Stimulated activated CD8-positive, alpha-beta memory T cell treated with anti-CD3 and anti-CD28 coated beads, Interleukin-7, amount 100 ng/mL, for 24 hours (primary cell): ENCODE data around the gene DYRK4.

ENCODE experiments used
- DNase-seq: peaks from one replicate; pipeline ENCODE4 v3.0.0-alpha.2; 2020; ENCODE audit warnings: low read depth

The DYRK4 gene

DNA sequence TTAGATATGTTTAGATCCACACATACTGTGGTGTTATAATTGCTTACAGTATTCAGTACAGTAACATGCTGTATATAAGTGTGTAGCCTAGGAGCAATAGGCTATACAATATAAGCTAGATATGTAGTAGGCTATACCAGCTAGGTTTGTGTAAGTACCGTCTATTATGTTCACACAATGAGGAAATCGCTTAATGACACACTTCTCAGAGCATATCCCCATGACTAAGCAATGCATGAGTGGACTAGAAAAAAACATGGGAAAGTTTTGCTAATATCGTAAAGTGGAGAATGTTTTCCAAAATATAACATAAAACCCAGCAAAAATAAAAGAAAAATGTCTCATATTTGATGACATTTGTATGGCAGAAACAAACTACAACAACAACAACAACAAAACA, 59.5 kb downstream of the DYRK4 start:
- DNase-seq, result no peak

DNA sequence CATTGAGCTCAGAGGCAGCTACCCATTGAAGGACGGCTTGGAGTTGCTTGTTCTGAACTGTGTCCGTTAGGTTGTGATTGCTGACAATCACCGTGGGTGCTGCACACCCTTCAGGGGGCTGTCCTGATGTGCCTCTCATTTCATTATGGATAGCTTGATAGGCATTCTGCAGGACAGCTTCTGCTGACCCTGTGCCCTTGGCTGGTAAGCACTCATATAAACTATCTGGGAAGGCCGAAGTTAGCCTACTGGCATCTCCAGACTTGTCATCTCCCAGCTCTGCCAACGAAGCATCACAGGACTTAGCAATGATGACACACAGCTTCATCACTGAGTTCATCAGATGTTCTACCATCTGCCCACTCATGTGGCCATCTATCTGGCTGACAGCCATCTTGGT, 64.5 kb downstream of the DYRK4 start:
- no peak for DNase-seq

DNA sequence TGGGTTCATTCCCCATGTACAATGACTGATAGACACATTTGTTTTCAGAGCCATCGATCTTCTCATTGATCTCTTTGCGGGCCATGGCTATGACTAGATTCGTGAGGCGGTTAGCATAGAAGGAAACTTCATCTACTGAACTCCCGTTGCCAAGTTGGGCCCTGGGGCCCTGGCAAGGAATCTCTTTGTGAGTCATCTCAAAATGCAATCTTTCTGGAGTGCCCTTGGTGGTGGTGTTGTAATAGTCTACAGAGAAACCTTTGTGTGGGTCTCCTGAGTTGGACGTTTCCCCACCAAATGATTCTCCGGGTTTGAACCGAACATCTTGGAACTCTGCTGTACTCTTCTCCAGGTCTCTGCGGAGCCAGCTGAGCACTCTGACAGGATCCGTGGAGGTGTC, 66.4 kb downstream of the DYRK4 start:
- DNase-seq, result no peak

DNA sequence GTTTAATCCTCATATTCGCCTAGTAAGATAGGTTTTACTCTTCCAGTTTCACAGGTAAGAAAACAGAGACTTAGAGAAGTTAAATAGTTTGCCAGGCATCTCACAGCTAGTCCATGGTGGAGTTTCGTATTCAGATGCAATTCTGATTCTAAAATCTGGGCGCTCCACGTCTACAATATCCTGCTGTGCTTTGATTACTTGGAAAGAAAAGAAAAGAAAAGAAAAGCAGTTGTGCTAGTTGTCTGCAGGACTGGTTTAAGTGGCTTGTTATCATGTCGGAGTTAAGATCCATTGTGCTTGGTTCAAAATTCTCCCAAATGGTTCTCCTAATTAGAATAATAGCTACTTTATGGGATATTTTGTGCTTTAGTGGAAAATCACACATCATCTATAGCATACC, 68.3 kb downstream of the DYRK4 start:
- no peak for DNase-seq

DNA sequence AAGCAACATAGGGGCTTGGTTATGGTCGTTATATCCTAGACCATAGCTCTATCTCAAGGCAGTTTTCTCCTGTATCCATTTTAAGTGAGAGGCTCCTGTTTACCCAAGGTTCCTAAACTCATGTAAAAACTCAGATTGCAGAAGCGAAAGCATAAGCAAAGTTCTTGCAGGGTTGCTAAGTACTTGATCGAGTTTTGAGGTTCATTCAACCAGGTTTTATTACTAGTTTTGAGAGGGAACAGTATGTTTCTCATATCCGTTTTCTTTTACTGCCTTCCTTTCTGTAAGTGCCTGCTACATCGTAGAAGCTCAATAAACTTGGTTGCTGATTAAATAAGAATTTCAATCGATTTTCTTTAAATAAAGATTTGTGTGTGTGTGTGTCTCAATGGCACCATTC, 81.7 kb downstream of the DYRK4 start:
- DNase-seq, result no peak

DNA sequence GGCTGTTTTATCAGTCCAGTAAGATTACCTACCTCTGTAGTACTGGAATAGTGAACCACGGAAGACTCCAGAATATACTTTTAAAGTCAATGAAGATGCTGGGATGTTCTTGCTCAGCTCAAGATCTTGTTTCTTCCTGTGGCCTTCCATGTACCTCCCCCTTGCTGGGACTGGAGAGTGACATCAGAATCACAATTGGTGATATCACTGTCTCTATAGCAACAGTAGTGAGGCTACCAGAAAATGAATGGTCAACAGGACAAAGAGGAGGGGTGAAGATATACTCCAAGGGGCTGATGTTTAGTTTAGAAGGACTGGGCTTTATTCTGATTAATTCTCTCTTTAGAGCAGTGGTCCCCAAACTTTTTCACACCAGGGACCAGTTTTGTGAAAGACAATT, 83.0 kb downstream of the DYRK4 start:
- DNase-seq, result no peak

DNA sequence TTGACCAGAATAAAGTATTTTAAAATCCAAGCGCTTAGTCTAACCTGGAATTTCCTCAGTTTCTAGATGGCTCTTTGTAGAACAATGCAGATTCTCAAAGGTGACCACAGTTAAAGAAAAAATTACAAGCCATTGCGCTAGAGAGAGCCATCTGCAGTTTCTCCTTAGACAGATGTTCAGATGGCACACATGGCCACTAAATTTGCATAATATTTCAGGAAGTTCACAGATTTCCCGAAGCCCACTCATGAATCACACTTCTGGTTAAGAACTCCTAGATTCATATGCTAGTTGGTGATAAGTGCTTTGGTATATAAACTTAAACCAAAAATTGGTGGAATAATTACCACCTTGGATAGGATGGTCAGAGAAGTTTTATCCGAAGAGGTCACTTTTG, 86.1 kb downstream of the DYRK4 start:
- no peak for DNase-seq

DNA sequence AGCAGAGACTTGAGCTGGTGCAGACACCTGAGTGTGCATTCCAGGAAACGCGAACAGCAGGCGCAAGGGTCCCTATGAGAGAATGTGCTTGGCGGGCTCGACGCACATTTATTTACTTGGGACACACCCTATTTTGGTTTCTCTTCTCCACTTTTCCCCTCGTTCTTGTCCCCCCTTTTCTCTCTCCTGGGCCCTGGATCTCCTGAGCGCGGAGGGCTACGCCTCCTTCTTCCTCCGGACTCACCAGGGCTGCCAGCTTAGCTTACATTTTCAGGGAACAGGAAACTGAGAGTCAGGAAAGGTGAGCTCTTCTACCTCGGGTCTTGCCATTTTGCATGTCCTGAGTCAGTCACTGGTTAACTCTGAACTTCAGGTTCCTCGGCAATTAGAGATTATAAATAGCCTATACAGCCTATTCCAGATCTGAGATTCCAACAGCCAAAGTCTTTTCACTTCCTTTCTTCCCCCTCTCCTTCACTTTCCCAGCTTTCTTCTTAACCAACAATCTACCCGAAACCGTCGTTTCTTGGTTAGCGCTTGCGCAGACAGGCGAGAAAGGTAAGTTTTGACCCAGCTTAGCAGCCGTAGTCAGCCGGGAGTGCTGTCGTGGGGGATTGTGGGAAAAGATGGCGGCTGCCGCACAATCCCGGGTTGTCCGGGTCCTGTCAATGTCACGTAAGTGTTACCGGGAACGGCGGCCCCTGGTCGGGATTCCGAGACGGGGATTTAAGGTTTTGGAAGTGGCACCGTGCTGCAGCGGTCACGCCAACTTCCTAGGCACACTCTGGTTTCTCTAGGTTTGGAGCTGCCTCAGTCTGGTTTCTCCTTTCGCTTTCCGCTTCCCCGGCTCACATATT, 86.7 kb downstream of the DYRK4 start, which contains the start of the genes AKAP3 and NDUFA9:
AKAP3 (minus strand) TSS at position 551 of the 857 bp plus-strand sequence. CDS start 10,855 bp downstream, outside the sequence.
NDUFA9 (plus strand) TSS at position 614 of the 857 bp plus-strand sequence; CDS start at position 627, 13 bp downstream.
- peak; percentile 56 for DNase-seq

DNA sequence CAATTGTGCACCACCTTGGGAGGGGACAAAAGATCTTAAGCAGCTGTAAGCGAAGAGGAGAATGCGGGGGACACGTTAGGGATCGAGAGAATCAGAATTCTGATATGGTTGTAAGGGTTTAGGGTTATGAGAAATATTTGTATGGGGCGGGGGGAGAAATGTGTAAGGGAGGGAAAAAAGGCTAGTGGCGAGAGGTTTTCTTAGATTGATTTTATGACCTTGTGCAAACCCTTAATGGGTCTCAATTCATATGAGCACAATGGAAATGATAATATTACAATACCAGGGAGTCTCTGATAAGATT, 87.3 kb downstream of the DYRK4 start:
- no peak for DNase-seq

DNA sequence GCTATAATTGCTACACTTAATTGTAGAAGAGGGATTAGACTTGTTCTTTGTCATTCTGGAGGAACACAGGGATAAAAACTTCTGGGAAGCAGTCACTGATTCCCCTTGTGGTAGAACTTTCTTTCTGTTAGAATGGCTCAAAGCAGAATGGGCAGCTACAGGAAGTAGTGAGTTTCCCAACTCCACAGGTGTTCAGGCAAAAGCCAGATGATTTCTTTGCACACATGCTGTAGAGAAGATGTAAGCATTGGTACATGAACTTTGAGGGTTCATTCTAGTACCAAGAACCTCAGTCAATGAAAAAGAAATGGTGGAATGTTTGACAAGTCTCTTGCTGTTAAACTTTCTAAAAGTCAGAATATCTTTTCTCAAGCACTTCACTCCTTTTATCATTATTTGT, 91.2 kb downstream of the DYRK4 start:
- DNase-seq, result no peak

DNA sequence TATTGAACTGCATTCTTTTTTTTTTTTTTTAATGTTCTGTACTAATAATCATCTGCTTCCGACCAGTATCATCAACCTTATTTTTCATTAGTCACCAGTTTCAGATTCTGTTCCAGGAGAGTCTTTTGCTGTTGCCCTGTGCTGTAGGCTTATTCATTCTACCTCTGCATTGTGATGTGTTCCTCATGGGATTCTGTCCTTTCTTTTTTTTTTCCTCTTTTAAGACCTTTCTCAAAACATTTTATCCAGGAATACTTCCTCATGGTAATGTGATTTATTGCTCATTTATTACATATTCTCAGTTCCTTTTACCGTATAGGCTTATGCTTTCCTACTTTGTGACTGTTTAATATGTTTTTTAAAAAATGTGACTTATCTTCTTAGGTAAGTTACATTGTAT, 91.7 kb downstream of the DYRK4 start:
- no peak for DNase-seq
